Stomach (tissue), 9 donors: ENCODE measurements around the gene PPP3CA. TPM values are rescaled to one million over a fixed set of nuclear protein-coding genes. Genes with fewer than 3 reads are reported as not detected.

ENCODE experiments used
- DNase-seq, 2 donors: peaks; one replicate each; pipeline versions ENCODE4 v3.0.0 to v3.0.0-alpha.2; 2013 to 2019
- H3K27ac ChIP-seq, 5 donors: fragments of 200-600 bp in 4 of 5; sonication (generic) in 4 of 5; one replicate each; pipeline ENCODE4 v1.5.1; 2013 to 2019; ENCODE audit warnings: mild to moderate bottlenecking in 1 of 5, moderate library complexity in 1 of 5
- H3K27me3 ChIP-seq, 3 donors: fragments of 200-600 bp; sonication (generic); one replicate each; pipeline ENCODE4 v1.5.1; 2017 to 2019; ENCODE audit warnings: mixed run types in 1 of 3
- H3K36me3 ChIP-seq, 4 donors: fragments of 200-600 bp; sonication (generic); 1 replicate in 3 of 4; 2 replicates in 1 of 4; pipeline ENCODE4 v1.5.1; 2016 to 2019
- H3K4me1 ChIP-seq, 4 donors: fragments of 200-600 bp; sonication (generic); one replicate each; pipeline ENCODE4 v1.5.1; 2016 to 2019
- H3K4me3 ChIP-seq, 4 donors: fragments of 200-600 bp; sonication (generic) in 3 of 4; one replicate each; pipeline ENCODE4 v1.5.1; 2016 to 2019; ENCODE audit warnings: mild to moderate bottlenecking in 1 of 4
- H3K9me3 ChIP-seq, 4 donors: fragments of 200-600 bp; sonication (generic); one replicate each; pipeline ENCODE4 v1.5.1; 2016 to 2019
- EP300 ChIP-seq: sonication (generic); formaldehyde crosslinking; IDR thresholded peaks from one replicate; pipeline ENCODE4 v1.6.1; 2017; ENCODE audit warnings: antibody characterized with exemption
- POLR2A ChIP-seq, 4 donors: fragments of 450-650 bp; IDR thresholded peaks; one replicate each; pipeline ENCODE4 v1.6.1; 2016; ENCODE audit warnings: antibody characterized with exemption in 4 of 4, control low read depth in 2 of 4, mild to moderate bottlenecking in 1 of 4, moderate library complexity in 1 of 4
- POLR2AphosphoS5 ChIP-seq, 3 donors: sonication (generic); formaldehyde crosslinking; IDR thresholded peaks; one replicate each; pipeline ENCODE4 v1.6.1; 2016; ENCODE audit warnings: antibody characterized with exemption in 3 of 3
- WGBS, 5 donors: extraction: QIAGEN DNeasy Blood & Tissue Kit in 3 of 5; methylation state at CpG; one replicate each; pipeline versions ENCODE4 v1.1.5 to v1.1.7; 2013 to 2018; 5-methylcytosine and 5-hydroxymethylcytosine counted together
- intact Hi-C: fragments of 100-400 bp; cut with DNase I; formaldehyde crosslinking; loops from one replicate; pipeline ENCODE4 v1.15.1; 2023; ENCODE audit warnings: low total_unique reads
- polyA plus RNA-seq, 3 donors: library from polyadenylated mRNA; stranded (reverse); fragments of 200-250 nt; gene quantifications; one replicate each; pipeline ENCODE4 v1.2.3, GENCODE V29; 2013
- total RNA-seq, 5 donors: library from RNA; depleted of rRNA; stranded (reverse); fragments of >200 nt; gene quantifications; one replicate each; pipeline versions ENCODE4 v1.1.0 to v1.2.3, GENCODE V29; 2014 to 2016
- TF ChIP-seq, protein P1 (sequence below), 7 experiments: fragments of 450-650 bp in 4 of 7; fragments of 200-600 bp in 3 of 7; sonication (generic) in 3 of 7; IDR thresholded peaks; one replicate each; pipeline ENCODE4 v1.5.1; 2016 to 2019; ENCODE audit warnings: antibody characterized with exemption in 7 of 7, control low read depth in 2 of 7, mild to moderate bottlenecking in 1 of 7
- donor health status: healthy with polysubstance abuse.
- donor health status: Bipolar disorder and iron deficiency.
- donor health status: healthy.

The PPP3CA gene
- total and polyA plus RNA-seq, 8 donors, result 8.9 to 62.4 (median 20.6) TPM

DNA sequence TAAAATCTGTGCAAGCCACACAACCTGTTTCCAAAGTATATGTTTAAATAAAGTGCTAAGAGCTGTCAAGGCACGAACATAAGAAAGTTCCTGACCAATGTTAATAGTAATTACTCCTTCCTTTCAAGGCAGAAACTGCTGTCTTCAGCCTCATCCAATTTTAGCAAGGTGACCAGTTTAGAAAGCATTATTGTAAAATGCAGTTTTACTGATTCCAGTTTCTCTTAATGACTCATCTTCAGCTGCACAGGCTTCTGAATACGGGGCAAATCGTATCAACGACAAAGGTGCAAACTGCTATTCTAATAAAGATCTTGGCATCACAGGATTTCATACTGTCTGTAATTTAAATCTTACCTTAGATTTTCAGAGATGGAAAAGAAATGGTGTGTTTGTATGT, 87.5 kb downstream of the PPP3CA start:
- no peak overlapping the region for H3K27ac ChIP-seq
- H3K4me3 ChIP-seq, result no peak overlapping the region
- no peak for DNase-seq
- WGBS, 5 donors, result 51 to 71% (median 62%) methylated on average over 4 of the region's 4 CpGs
- no peaks in the 10 kb centered on the region for H3K36me3 ChIP-seq
- TF ChIP-seq POLR2AphosphoS5 (IDR thresholded peaks at IDR 0.05), result no peak
- no peak for TF ChIP-seq POLR2A (IDR thresholded peaks at IDR 0.05)
- TF ChIP-seq, protein P1, sequence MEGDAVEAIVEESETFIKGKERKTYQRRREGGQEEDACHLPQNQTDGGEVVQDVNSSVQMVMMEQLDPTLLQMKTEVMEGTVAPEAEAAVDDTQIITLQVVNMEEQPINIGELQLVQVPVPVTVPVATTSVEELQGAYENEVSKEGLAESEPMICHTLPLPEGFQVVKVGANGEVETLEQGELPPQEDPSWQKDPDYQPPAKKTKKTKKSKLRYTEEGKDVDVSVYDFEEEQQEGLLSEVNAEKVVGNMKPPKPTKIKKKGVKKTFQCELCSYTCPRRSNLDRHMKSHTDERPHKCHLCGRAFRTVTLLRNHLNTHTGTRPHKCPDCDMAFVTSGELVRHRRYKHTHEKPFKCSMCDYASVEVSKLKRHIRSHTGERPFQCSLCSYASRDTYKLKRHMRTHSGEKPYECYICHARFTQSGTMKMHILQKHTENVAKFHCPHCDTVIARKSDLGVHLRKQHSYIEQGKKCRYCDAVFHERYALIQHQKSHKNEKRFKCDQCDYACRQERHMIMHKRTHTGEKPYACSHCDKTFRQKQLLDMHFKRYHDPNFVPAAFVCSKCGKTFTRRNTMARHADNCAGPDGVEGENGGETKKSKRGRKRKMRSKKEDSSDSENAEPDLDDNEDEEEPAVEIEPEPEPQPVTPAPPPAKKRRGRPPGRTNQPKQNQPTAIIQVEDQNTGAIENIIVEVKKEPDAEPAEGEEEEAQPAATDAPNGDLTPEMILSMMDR (IDR thresholded peaks at IDR 0.05), result no peak
- TF ChIP-seq EP300, result no peak
- peaks cover 39 to 91% (median 65%) of the 10 kb centered on the region in 4 donors for H3K4me1 ChIP-seq
- intact Hi-C loops, result no loop called here
- no peaks in the 10 kb centered on the region for H3K9me3 ChIP-seq
- H3K27me3 ChIP-seq, result no peaks in the 10 kb centered on the region

DNA sequence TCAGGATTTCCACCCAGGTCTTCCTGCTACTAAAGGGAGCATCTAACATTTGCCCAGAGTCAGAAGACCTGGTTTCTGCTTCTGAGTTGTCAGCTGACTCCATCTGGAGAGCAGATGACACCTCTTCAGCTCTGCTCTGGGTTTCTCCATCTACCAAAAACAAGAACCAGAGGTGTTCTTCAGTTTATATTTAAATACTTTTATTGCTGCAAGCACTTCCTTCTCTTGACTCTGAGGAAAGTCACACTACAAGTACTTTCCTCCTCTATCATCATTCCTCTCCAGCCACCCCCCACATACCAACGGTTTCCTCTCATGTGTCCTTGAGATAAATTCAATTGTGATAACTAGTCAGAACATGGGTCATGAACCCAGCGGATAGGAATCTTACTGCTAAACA, 88.4 kb downstream of the PPP3CA start:
- H3K36me3 ChIP-seq, result no peaks in the 10 kb centered on the region
- no peaks in the 10 kb centered on the region for H3K9me3 ChIP-seq
- no peaks in the 10 kb centered on the region for H3K27me3 ChIP-seq
- H3K27ac ChIP-seq, result peak overlapping the region in 2 of 5 donors; percentile 25 to 34
- no peak for TF ChIP-seq EP300
- TF ChIP-seq POLR2A (IDR thresholded peaks at IDR 0.05), result no peak
- no peak for TF ChIP-seq POLR2AphosphoS5 (IDR thresholded peaks at IDR 0.05)
- TF ChIP-seq, protein P1 (IDR thresholded peaks at IDR 0.05), result no peak
- intact Hi-C loops, result no loop called here
- H3K4me3 ChIP-seq, result no peak overlapping the region
- 40 to 62% (median 50%) methylated on average over 2 of the region's 2 CpGs for WGBS, 5 donors
- H3K4me1 ChIP-seq, result peaks cover 35 to 91% (median 63%) of the 10 kb centered on the region in 4 donors
- no peak for DNase-seq

DNA sequence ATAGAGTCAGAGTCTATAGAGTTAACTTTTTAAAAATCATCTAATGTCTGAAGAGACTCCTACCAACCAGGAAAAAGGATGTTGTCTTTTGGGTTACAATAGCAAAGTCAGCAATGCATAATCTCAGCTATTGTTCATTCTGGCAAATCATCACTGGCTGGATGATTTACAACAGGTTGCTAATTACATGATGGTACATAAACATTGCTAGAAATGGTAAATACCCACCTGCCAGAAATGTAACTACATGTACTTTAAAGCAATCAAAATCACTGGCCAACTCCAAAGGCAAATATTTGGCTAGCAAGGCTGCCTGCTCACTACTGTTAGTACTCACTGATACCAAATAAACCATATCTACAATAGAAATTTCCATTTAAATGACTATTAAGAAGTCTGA, 91.1 kb downstream of the PPP3CA start:
- no peaks in the 10 kb centered on the region for H3K9me3 ChIP-seq
- H3K27me3 ChIP-seq, result no peaks in the 10 kb centered on the region
- peak overlapping the region in 2 of 5 donors; percentile 10 to 38 for H3K27ac ChIP-seq
- no peaks in the 10 kb centered on the region for H3K36me3 ChIP-seq
- H3K4me3 ChIP-seq, result no peak overlapping the region
- peak; percentile 28 to 82 (median 76) for TF ChIP-seq POLR2AphosphoS5 (IDR thresholded peaks at IDR 0.05)
- TF ChIP-seq POLR2A (IDR thresholded peaks at IDR 0.05), result no peak
- peaks cover 45 to 85% (median 66%) of the 10 kb centered on the region in 4 donors for H3K4me1 ChIP-seq
- intact Hi-C loops, result no loop called here
- DNase-seq, result peak; percentile 58 to 73

DNA sequence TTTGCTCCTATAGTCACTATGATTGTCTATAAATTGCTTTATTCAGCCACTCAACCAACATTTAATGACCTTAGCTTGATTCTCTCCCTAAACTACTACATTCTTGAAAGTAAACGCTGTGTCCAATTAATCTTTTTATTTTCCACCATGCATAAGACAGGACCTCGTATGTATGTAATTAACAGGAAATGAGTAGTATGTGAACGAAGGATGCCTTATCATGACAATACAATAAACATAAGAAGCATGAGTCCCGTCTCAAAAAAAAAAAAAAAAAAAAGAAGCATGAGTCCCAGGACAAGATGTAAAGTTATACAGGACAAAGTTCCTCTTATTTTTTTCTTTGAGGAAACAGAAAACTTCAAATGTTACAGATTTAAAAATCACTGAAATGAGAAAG, 92.5 kb downstream of the PPP3CA start:
- Histone ChIP-seq H3K4me3 (no peak overlapping the region), H3K36me3 (no peaks in the 10 kb centered on the region), H3K27me3 (no peaks in the 10 kb centered on the region), H3K4me1 (peaks cover 41 to 84% (median 59%) of the 10 kb centered on the region in 4 donors), H3K27ac (no peak overlapping the region), H3K9me3 (no peaks in the 10 kb centered on the region)
- 34 to 44% (median 40%) methylated on average over 4 of the region's 4 CpGs for WGBS, 5 donors
- no peak for TF ChIP-seq POLR2AphosphoS5 (IDR thresholded peaks at IDR 0.05)
- no peak for TF ChIP-seq POLR2A (IDR thresholded peaks at IDR 0.05)
- TF ChIP-seq, protein P1 (IDR thresholded peaks at IDR 0.05), result no peak
- TF ChIP-seq EP300, result no peak
- DNase-seq, result no peak
- intact Hi-C loops, result no loop called here

DNA sequence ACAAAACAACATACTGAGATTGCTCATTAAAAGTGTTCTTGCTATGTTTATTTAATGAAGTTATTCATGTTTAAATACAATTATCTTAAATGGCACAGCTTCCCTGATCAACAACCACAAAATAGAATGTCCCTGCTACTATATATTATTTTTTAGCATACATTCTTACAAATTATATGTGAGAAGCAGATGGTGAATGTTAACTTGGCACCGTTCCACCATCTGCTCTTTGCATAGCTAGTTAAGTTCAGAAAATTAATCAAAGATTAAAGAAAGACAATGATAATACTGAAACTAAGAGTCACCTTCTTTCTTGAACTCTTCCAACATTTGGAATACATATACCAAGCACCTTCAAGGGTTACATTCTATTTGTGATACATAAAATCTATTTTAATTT, 94.2 kb downstream of the PPP3CA start:
- Histone ChIP-seq H3K36me3 (no peaks in the 10 kb centered on the region), H3K9me3 (no peaks in the 10 kb centered on the region), H3K27ac (no peak overlapping the region), H3K4me1 (peaks cover 30 to 72% (median 47%) of the 10 kb centered on the region in 4 donors), H3K4me3 (no peak overlapping the region), H3K27me3 (no peaks in the 10 kb centered on the region)
- TF ChIP-seq EP300 (no peak), POLR2AphosphoS5 (IDR thresholded peaks at IDR 0.05) (no peak), POLR2A (IDR thresholded peaks at IDR 0.05) (no peak)
- TF ChIP-seq, protein P1 (IDR thresholded peaks at IDR 0.05), result no peak
- DNase-seq, result peak in 1 of 2 donors; percentile 48
- intact Hi-C loops, result no loop called here
- WGBS, 5 donors, result 48 to 74% (median 56%) methylated on average over 1 of the region's 1 CpG
